Measurements from ENCODE around the gene C12orf76. TPM values are rescaled to one million over a fixed set of nuclear protein-coding genes. Genes with fewer than 3 reads are reported as not detected.

Gene C12orf76
- total RNA-seq, 1 experiment from 2014 or later, result 18.3 TPM

DNA sequence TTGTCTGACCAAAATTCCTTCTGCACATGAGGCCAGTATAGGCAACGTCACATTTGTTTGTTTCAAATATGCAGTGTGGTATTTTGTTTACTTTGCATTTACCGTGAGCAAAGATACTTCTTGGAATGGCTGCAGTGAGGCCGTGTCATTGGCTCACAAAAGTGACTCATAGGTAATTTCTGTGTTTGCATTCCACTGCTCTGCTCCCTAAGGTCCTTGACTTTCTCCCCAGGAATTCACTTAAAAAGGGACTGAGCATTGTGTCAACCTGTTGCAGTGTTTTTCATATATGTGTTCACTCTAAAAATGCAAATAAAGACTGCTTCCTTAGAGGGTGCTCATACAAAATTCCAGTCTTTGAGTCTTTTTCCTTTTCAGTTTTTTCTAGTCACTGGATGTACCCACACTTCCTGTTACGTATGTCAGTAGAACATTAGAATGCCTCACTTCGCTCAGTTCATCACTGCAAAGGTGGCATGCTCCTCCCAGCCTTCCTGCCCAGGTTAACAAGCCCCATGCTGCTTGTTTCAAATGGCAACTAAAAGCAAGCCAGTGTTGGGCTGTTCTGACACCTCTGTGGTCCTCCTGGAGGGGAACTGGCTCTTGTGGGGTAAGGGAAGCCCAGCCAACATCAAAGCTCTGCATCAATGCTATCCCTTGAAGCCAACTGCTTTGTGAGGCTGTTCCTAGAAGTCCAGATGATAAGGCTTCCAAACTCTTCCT lies 9.1 kb downstream of the C12orf76 start:
- no peak for TF ChIP-seq NR2C2 (CRISPR knock-in tag; IDR thresholded peaks at IDR 0.05)
- TF ChIP-seq GABPB1 (CRISPR knock-in tag; IDR thresholded peaks at IDR 0.05), result peak; percentile 58
- H3K4me1 Mint-ChIP-seq, result peaks cover 18% of the 10 kb centered on the region
- DNase-seq (ENCODE audit: low spot score) (no peak), ATAC-seq (peak; percentile 49)
- peak overlapping the region; percentile 68 for H3K27ac Mint-ChIP-seq
- POLR2A ChIA-PET, result no interaction called here
- no peak overlapping the region for H3K4me3 Mint-ChIP-seq
- no peaks in the 10 kb centered on the region for H3K9me3 Mint-ChIP-seq
- no peaks in the 10 kb centered on the region; the same call in 1 of the 2 replicates for H3K27me3 Mint-ChIP-seq (ENCODE audit: low read depth)
- CTCF ChIA-PET, result no interaction called here
- H3K36me3 Mint-ChIP-seq, result peaks cover 21% of the 10 kb centered on the region; the same call in 1 of the 2 replicates

DNA sequence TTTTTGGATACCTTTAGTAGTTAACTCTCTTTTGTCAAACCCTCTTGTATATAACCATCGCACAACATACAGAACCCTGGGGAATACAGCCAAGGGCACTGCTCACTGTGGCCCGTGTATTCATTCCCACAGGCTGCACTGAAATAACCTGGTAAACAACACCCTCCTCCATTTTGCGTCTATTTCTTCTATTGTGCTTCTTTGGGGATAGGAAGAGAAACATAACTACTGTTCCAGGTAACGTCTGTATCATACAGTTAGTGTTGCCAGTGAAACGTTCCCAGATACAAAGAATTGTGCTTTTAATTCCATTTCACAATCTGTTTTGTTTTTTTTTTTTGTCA lies 9.6 kb downstream of the C12orf76 start:
- H3K27me3 Mint-ChIP-seq (ENCODE audit: low read depth), result no peaks in the 10 kb centered on the region; the same call in 1 of the 2 replicates
- H3K36me3 Mint-ChIP-seq, result peaks cover 22% of the 10 kb centered on the region; the same call in 1 of the 2 replicates
- peak overlapping the region; percentile 68 for H3K27ac Mint-ChIP-seq
- ChIA-PET CTCF (interaction anchor here (1.0 kb wide), 1 partner anchor 14 kb away, joined by 3 read pairs; no protein-coding TSS in a partner anchor), POLR2A (no interaction called here)
- ATAC-seq (no peak), DNase-seq (ENCODE audit: low spot score) (no peak)
- H3K4me3 Mint-ChIP-seq, result no peak overlapping the region
- H3K4me1 Mint-ChIP-seq, result peaks cover 18% of the 10 kb centered on the region
- no peaks in the 10 kb centered on the region for H3K9me3 Mint-ChIP-seq
- no peak for TF ChIP-seq ATF1 (CRISPR knock-in tag; IDR thresholded peaks at IDR 0.05)
- no peak for TF ChIP-seq ETV6 (CRISPR knock-in tag; IDR thresholded peaks at IDR 0.05)
- TF ChIP-seq, protein P1, sequence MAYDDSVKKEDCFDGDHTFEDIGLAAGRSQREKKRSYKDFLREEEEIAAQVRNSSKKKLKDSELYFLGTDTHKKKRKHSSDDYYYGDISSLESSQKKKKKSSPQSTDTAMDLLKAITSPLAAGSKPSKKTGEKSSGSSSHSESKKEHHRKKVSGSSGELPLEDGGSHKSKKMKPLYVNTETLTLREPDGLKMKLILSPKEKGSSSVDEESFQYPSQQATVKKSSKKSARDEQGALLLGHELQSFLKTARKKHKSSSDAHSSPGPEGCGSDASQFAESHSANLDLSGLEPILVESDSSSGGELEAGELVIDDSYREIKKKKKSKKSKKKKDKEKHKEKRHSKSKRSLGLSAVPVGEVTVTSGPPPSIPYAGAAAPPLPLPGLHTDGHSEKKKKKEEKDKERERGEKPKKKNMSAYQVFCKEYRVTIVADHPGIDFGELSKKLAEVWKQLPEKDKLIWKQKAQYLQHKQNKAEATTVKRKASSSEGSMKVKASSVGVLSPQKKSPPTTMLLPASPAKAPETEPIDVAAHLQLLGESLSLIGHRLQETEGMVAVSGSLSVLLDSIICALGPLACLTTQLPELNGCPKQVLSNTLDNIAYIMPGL (CRISPR knock-in tag; IDR thresholded peaks at IDR 0.05), result no peak
- no peak for TF ChIP-seq USF2 (CRISPR knock-in tag; IDR thresholded peaks at IDR 0.05)
- no peak for TF ChIP-seq KAT7 (CRISPR knock-in tag; IDR thresholded peaks at IDR 0.05; ENCODE audit: borderline replicate concordance)
- TF ChIP-seq CDX4 (CRISPR knock-in tag; IDR thresholded peaks at IDR 0.05; ENCODE audit: borderline replicate concordance), result no peak
- TF ChIP-seq IRF2 (CRISPR knock-in tag; IDR thresholded peaks at IDR 0.05; ENCODE audit: borderline replicate concordance, low read depth), result no peak

GRCh38 chr12:110037315-110037714 lies 11.0 kb downstream of the C12orf76 start:
- ChIA-PET POLR2A (no interaction called here), CTCF (no interaction called here)
- ATAC-seq, result no peak
- H3K27me3 Mint-ChIP-seq (ENCODE audit: low read depth), result no peaks in the 10 kb centered on the region
- peaks cover 25% of the 10 kb centered on the region; the same call in 1 of the 2 replicates for H3K36me3 Mint-ChIP-seq
- H3K27ac Mint-ChIP-seq, result no peak overlapping the region
- H3K9me3 Mint-ChIP-seq, result no peaks in the 10 kb centered on the region
- peaks cover 13% of the 10 kb centered on the region for H3K4me1 Mint-ChIP-seq
- no peak for TF ChIP-seq ARID4B (CRISPR knock-in tag; IDR thresholded peaks at IDR 0.05; ENCODE audit: borderline replicate concordance)
- no peak for TF ChIP-seq ZNF138 (CRISPR knock-in tag; conservative IDR thresholded peaks at IDR 0.05)
- no peak for TF ChIP-seq NR2C2 (CRISPR knock-in tag; IDR thresholded peaks at IDR 0.05)
- no peak for TF ChIP-seq MXD4 (CRISPR knock-in tag; IDR thresholded peaks at IDR 0.05; ENCODE audit: borderline replicate concordance)
- TF ChIP-seq ZNF512 (CRISPR knock-in tag; IDR thresholded peaks at IDR 0.05; ENCODE audit: borderline replicate concordance), result no peak
- TF ChIP-seq GABPB1 (CRISPR knock-in tag; IDR thresholded peaks at IDR 0.05), result no peak
- TF ChIP-seq USF2 (CRISPR knock-in tag; IDR thresholded peaks at IDR 0.05), result no peak
- no peak overlapping the region for H3K4me3 Mint-ChIP-seq
- DNase-seq (ENCODE audit: low spot score), result no peak

All from WTC11 (cell line).